ENCODE measurements around the gene PHLPP1.

DNA sequence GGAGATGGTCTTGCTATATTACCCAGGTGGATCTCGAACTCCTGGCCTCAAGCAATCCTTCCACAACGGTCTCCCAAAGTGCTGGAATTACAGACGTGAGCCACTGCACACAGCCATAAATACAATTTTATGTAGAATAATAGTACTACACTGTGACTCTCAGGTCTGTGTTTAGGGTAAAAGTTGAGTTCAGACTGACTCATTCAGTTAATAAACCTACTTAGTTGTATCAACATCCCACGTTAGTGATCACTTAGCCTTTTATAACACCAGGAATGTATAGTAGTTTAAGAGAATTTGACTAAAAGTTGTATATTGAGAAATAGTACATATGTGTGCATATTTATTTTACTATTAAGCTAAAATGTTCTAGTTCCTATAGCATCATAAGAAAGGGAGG, 237.5 kb downstream of the PHLPP1 start:
- TF ChIP-seq CTCF (IDR thresholded peaks at IDR 0.05) (no peak), ZFX (IDR thresholded peaks at IDR 0.05; ENCODE audit: borderline replicate concordance) (no peak)

Data from 22Rv1 (cell line).